Esophagus muscularis mucosa (tissue), 3 donors: Measurements from ENCODE around the gene SLC44A4.
A peak's percentile ranks its signal among the peaks of the same experiment; 100 is the strongest.
"Not testable (repeated sequence)": the region's sequence is repeated elsewhere in the genome, so short reads cannot be mapped to it uniquely, and the experiment has no call there.

Source experiments
- CTCF ChIP-seq, 3 experiments: fragments of 200-600 bp in 2 of 3; fragments of 450-650 bp in 1 of 3; sonication (generic) in 2 of 3; IDR thresholded peaks; one replicate each; pipeline ENCODE4 v1.5.1; 2017 to 2019; ENCODE audit warnings: antibody characterized with exemption in 3 of 3, mild to moderate bottlenecking in 2 of 3, moderate library complexity in 1 of 3
- POLR2A ChIP-seq: fragments of 450-650 bp; IDR thresholded peaks from one replicate; pipeline ENCODE4 v1.6.1; 2017; ENCODE audit warnings: antibody characterized with exemption, moderate library complexity, mild to moderate bottlenecking, low read depth
- POLR2AphosphoS5 ChIP-seq, 2 donors: sonication (generic); formaldehyde crosslinking; IDR thresholded peaks; one replicate each; pipeline ENCODE4 v1.6.1; 2017; ENCODE audit warnings: antibody characterized with exemption in 2 of 2

GRCh38 chr6:31817133-31817928 is 61.5 kb downstream of the SLC44A4 start:
- TF ChIP-seq CTCF (IDR thresholded peaks at IDR 0.05), result peak in 2 of 3 experiments; percentile 10 to 13
- TF ChIP-seq POLR2A; POLR2AphosphoS5 (IDR thresholded peaks at IDR 0.05): not testable (repeated sequence)
